GM23338 (cell line): ENCODE results near the gene ADIPOR1. TPM values are rescaled to one million over a fixed set of nuclear protein-coding genes. Genes with fewer than 3 reads are reported as not detected.

Experiments used
- ATAC-seq: fragments of 200-7000 bp; cut with Tn5 transposase; 3 replicates; pipeline ENCODE4 v1.9.1; 2020
- DNase-seq: peaks from one replicate; pipeline ENCODE4 v3.0.0-alpha.2; 2015; ENCODE audit warnings: low spot score
- H2AFZ ChIP-seq: fragments of 200-600 bp; sonication (generic); 2 replicates; pipeline ENCODE4 v1.8.0; 2016; ENCODE audit warnings: antibody characterized with exemption, mild to moderate bottlenecking, moderate library complexity
- H3F3A ChIP-seq: fragments of 200-600 bp; sonication (generic); replicated peaks from 2 replicates; pipeline ENCODE4 v1.8.0; 2017; ENCODE audit warnings: antibody characterized with exemption, mixed run types, low read depth
- H3K27ac ChIP-seq: fragments of 200-600 bp; sonication (generic); 2 replicates; pipeline ENCODE4 v1.6.1; 2016; ENCODE audit warnings: low read depth
- H3K27me3 ChIP-seq: fragments of 200-600 bp; sonication (generic); 2 replicates; pipeline ENCODE4 v1.8.0; 2016; ENCODE audit warnings: mild to moderate bottlenecking, mixed run types, moderate library complexity; ENCODE audit not compliant: insufficient read depth
- H3K36me3 ChIP-seq: fragments of 200-600 bp; sonication (generic); 2 replicates; pipeline ENCODE4 v1.8.0; 2016; ENCODE audit warnings: mild to moderate bottlenecking; ENCODE audit not compliant: insufficient read depth
- H3K4me1 ChIP-seq: fragments of 200-600 bp; sonication (generic); 2 replicates; pipeline ENCODE4 v1.8.0; 2016; ENCODE audit warnings: mild to moderate bottlenecking, moderate library complexity; ENCODE audit not compliant: insufficient read depth
- H3K4me2 ChIP-seq: fragments of 200-600 bp; sonication (generic); 2 replicates; pipeline ENCODE4 v1.7.1; 2017; ENCODE audit warnings: mixed run types
- H3K4me3 ChIP-seq: fragments of 200-600 bp; sonication (generic); 2 replicates; pipeline ENCODE4 v1.6.1; 2016; ENCODE audit warnings: mixed run types
- H3K79me2 ChIP-seq: fragments of 200-600 bp; sonication (generic); replicated peaks from 2 replicates; pipeline ENCODE4 v1.8.0; 2017; ENCODE audit warnings: mild to moderate bottlenecking; ENCODE audit not compliant: insufficient read depth
- H3K9me2 ChIP-seq: fragments of 200-600 bp; sonication (generic); 2 replicates; pipeline ENCODE4 v1.8.0; 2017; ENCODE audit not compliant: insufficient read depth
- H4K20me1 ChIP-seq: fragments of 200-600 bp; sonication (generic); replicated peaks from 2 replicates; pipeline ENCODE4 v1.8.0; 2017; ENCODE audit warnings: mild to moderate bottlenecking; ENCODE audit not compliant: insufficient read depth
- H3K27ac Mint-ChIP-seq: 2 replicates; pipeline ENCODE4 v1.8.0; 2020; ENCODE audit warnings: inconsistent platforms, mild to moderate bottlenecking, moderate library complexity, mixed read lengths
- H3K27me3 Mint-ChIP-seq: 3 replicates; pipeline ENCODE4 v1.8.0; 2022; ENCODE audit warnings: low read depth, mild to moderate bottlenecking, moderate library complexity, mixed read lengths, inconsistent platforms; ENCODE audit not compliant: insufficient read depth, poor library complexity
- H3K36me3 Mint-ChIP-seq: 3 replicates; pipeline ENCODE4 v1.8.0; 2021; ENCODE audit warnings: low read depth, mild to moderate bottlenecking, inconsistent platforms, moderate library complexity, mixed read lengths
- H3K4me1 Mint-ChIP-seq: 3 replicates; pipeline ENCODE4 v1.8.0; 2020; ENCODE audit warnings: mild to moderate bottlenecking, inconsistent platforms, mixed read lengths
- H3K4me3 Mint-ChIP-seq: 3 replicates; pipeline ENCODE4 v1.8.0; 2021; ENCODE audit warnings: moderate library complexity, mild to moderate bottlenecking, inconsistent platforms, mixed read lengths
- H3K9me3 Mint-ChIP-seq: 3 replicates; pipeline ENCODE4 v1.8.0; 2020; ENCODE audit warnings: moderate library complexity, mild to moderate bottlenecking, inconsistent platforms, mixed read lengths
- CREB1 ChIP-seq: fragments of 250-450 bp; sonication (Bioruptor Pico); IDR thresholded peaks from 2 replicates; pipeline ENCODE4 v1.5.0; 2020; ENCODE audit warnings: low read depth, mild to moderate bottlenecking, moderate library complexity
- CTCF ChIP-seq, 2 experiments: fragments of 200-600 bp in 1 of 2; sonication (generic) in 1 of 2; conservative IDR thresholded peaks; 2 replicates each; pipeline versions ENCODE4 v1.5.1 to v1.6.1; 2016 to 2017; ENCODE audit warnings: antibody characterized with exemption in 2 of 2, low read depth in 2 of 2, mild to moderate bottlenecking in 2 of 2, moderate library complexity in 1 of 2
- ETS1 ChIP-seq: IDR thresholded peaks from 2 replicates; pipeline ENCODE4 v1.6.1; 2016; ENCODE audit warnings: antibody characterized with exemption
- EZH2 ChIP-seq: fragments of 200-600 bp; sonication (generic); IDR thresholded peaks from one replicate; pipeline ENCODE4 v1.8.0; 2017; ENCODE audit warnings: antibody characterized with exemption, mild to moderate bottlenecking, low read depth; ENCODE audit not compliant: unreplicated experiment
- EZH2phosphoT487 ChIP-seq: fragments of 200-600 bp; sonication (generic); IDR thresholded peaks from one replicate; pipeline ENCODE4 v1.8.1; 2018; ENCODE audit warnings: antibody characterized with exemption; ENCODE audit not compliant: unreplicated experiment
- JUNB ChIP-seq: IDR thresholded peaks from one replicate; pipeline ENCODE4 v1.6.1; 2016; ENCODE audit warnings: antibody characterized with exemption; ENCODE audit not compliant: unreplicated experiment
- NANOG ChIP-seq: IDR thresholded peaks from 2 replicates; pipeline ENCODE4 v1.6.1; 2016; ENCODE audit warnings: antibody characterized with exemption, borderline replicate concordance
- POLR2AphosphoS5 ChIP-seq: IDR thresholded peaks from 2 replicates; pipeline ENCODE4 v1.6.1; 2016; ENCODE audit warnings: antibody characterized with exemption, low read depth
- REST ChIP-seq: IDR thresholded peaks from one replicate; pipeline ENCODE4 v1.6.1; 2018; ENCODE audit warnings: antibody characterized with exemption; ENCODE audit not compliant: unreplicated experiment
- STAT1 ChIP-seq: IDR thresholded peaks from one replicate; pipeline ENCODE4 v1.6.1; 2016; ENCODE audit warnings: antibody characterized with exemption; ENCODE audit not compliant: unreplicated experiment
- ZNF114 ChIP-seq: fragments of 250-450 bp; sonication (Bioruptor Pico); IDR thresholded peaks from 2 replicates; pipeline ENCODE4 v1.5.0; 2020; ENCODE audit warnings: mild to moderate bottlenecking, moderate library complexity
- ZNF331 ChIP-seq: fragments of 250-450 bp; sonication (Bioruptor Pico); IDR thresholded peaks from 2 replicates; pipeline ENCODE4 v1.5.0; 2020; ENCODE audit warnings: low read depth, mild to moderate bottlenecking, moderate library complexity
- polyA plus RNA-seq: library from polyadenylated mRNA; unstranded; fragments of >200 nt; fragmentation: Nextera tagmentation; extraction: Ambion mirVana; gene quantifications from 2 replicates; pipeline ENCODE4 v1.2.1, GENCODE V29; 2016
- total RNA-seq: library from RNA; depleted of rRNA; stranded (reverse); fragments of >200 nt; shearing (Covaris generic); gene quantifications from 2 replicates; pipeline ENCODE4 v1.2.3, GENCODE V29; 2014

Gene ADIPOR1
- total and polyA plus RNA-seq, 2 experiments from 2014 or later = 47.2 to 59.1 TPM

GRCh38 chr1:202982715-202983430, 24.8 kb upstream of the ADIPOR1 start:
- H4K20me1 ChIP-seq = no peaks in the 10 kb centered on the region
- H3K79me2 ChIP-seq = no peaks in the 10 kb centered on the region
- H3K9me3 Mint-ChIP-seq = no peaks in the 10 kb centered on the region
- H3K36me3 ChIP-seq = no peaks in the 10 kb centered on the region
- no peaks in the 10 kb centered on the region for H3K27me3 ChIP-seq
- H3F3A ChIP-seq = no peaks in the 10 kb centered on the region
- no peak overlapping the region for H3K4me3 Mint-ChIP-seq
- no peaks in the 10 kb centered on the region for H3K36me3 Mint-ChIP-seq
- TF ChIP-seq ZNF331 (CRISPR knock-in tag) (no peak), EZH2phosphoT487 (no peak), CREB1 (CRISPR knock-in tag) (no peak), ETS1 (no peak), POLR2AphosphoS5 (no peak), NANOG (no peak), JUNB (no peak), CTCF (conservative IDR thresholded peaks at IDR 0.05; ENCODE audit: low read depth in 2 of 2) (no peak)
- ATAC-seq = no peak
- H3K4me1 ChIP-seq = no peaks in the 10 kb centered on the region; the same call in 1 of the 2 replicates
- peaks cover 2% of the 10 kb centered on the region for H3K27me3 Mint-ChIP-seq
- no peak overlapping the region for H3K4me3 ChIP-seq
- H2AFZ ChIP-seq = no peak overlapping the region
- 0 out of 2 replicates have a peak, but pooled peaks cover 4% of the 10 kb centered on the region for H3K9me2 ChIP-seq
- no peak overlapping the region for H3K27ac Mint-ChIP-seq
- DNase-seq = no peak
- peaks cover 8% of the 10 kb centered on the region; the same call in 2 of the 3 replicates for H3K4me1 Mint-ChIP-seq
- H3K27ac ChIP-seq = no peak overlapping the region
- H3K4me2 ChIP-seq = no peak overlapping the region

GRCh38 chr1:202981939-202982338, 23.8 kb upstream of the ADIPOR1 start:
- no peaks in the 10 kb centered on the region for H3K36me3 ChIP-seq
- H4K20me1 ChIP-seq = no peaks in the 10 kb centered on the region
- no peaks in the 10 kb centered on the region for H3K27me3 ChIP-seq
- no peaks in the 10 kb centered on the region for H3K79me2 ChIP-seq
- ATAC-seq (no peak), DNase-seq (no peak)
- H3K4me2 ChIP-seq = no peak overlapping the region
- no peak overlapping the region for H3K27ac ChIP-seq
- no peaks in the 10 kb centered on the region for H3F3A ChIP-seq
- no peak overlapping the region for H2AFZ ChIP-seq
- H3K9me2 ChIP-seq = no peaks in the 10 kb centered on the region
- H3K4me3 ChIP-seq = no peak overlapping the region
- Mint-ChIP-seq H3K4me1 (peaks cover 17% of the 10 kb centered on the region), H3K36me3 (no peaks in the 10 kb centered on the region), H3K27me3 (peaks cover 2% of the 10 kb centered on the region), H3K4me3 (no peak overlapping the region), H3K9me3 (no peaks in the 10 kb centered on the region), H3K27ac (no peak overlapping the region)
- H3K4me1 ChIP-seq = peaks cover 7% of the 10 kb centered on the region
- TF ChIP-seq ZNF114 (CRISPR knock-in tag) = no peak
- TF ChIP-seq EZH2 = no peak
- no peak for TF ChIP-seq CREB1 (CRISPR knock-in tag)
- no peak for TF ChIP-seq POLR2AphosphoS5
- TF ChIP-seq EZH2phosphoT487 = no peak
- TF ChIP-seq REST = no peak
- TF ChIP-seq CTCF (conservative IDR thresholded peaks at IDR 0.05; ENCODE audit: low read depth in 2 of 2) = no peak
- TF ChIP-seq ZNF331 (CRISPR knock-in tag) = no peak
- no peak for TF ChIP-seq STAT1
